RWPE2 (cell line): ENCODE results near the gene SH2D1B.

Source experiments
- ATAC-seq: fragments of 200-7000 bp; cut with Tn5 transposase; 3 replicates; pipeline ENCODE4 v1.9.1; 2021; ENCODE audit warnings: low read depth
- DNase-seq: peaks from one replicate; pipeline ENCODE4 v3.0.0-alpha.2; 2020; ENCODE audit warnings: low spot score
- H3K27ac ChIP-seq: fragments of 450-650 bp; 2 replicates; pipeline ENCODE4 v1.5.1; 2017; ENCODE audit warnings: mild to moderate bottlenecking; ENCODE audit not compliant: poor library complexity, severe bottlenecking
- H3K27me3 ChIP-seq: fragments of 250-450 bp; sonication (Bioruptor Pico); 2 replicates; pipeline ENCODE4 v1.5.1; 2021; ENCODE audit warnings: mild to moderate bottlenecking, moderate library complexity; ENCODE audit not compliant: insufficient read depth, poor library complexity, severe bottlenecking
- H3K36me3 ChIP-seq: fragments of 250-450 bp; sonication (Bioruptor Pico); 2 replicates; pipeline ENCODE4 v1.5.1; 2020; ENCODE audit warnings: low read depth, mild to moderate bottlenecking, moderate library complexity
- H3K4me1 ChIP-seq: fragments of 250-450 bp; sonication (Bioruptor Pico); 2 replicates; pipeline ENCODE4 v1.5.1; 2021; ENCODE audit warnings: mild to moderate bottlenecking, moderate library complexity; ENCODE audit not compliant: insufficient read depth, poor library complexity, severe bottlenecking
- H3K4me3 ChIP-seq: fragments of 250-450 bp; sonication (Bioruptor Pico); 2 replicates; pipeline ENCODE4 v1.5.1; 2021; ENCODE audit warnings: mild to moderate bottlenecking, moderate library complexity; ENCODE audit not compliant: severe bottlenecking
- H3K9me3 ChIP-seq: fragments of 250-450 bp; sonication (Bioruptor Pico); 2 replicates; pipeline ENCODE4 v1.5.1; 2021; ENCODE audit warnings: mild to moderate bottlenecking, moderate library complexity; ENCODE audit not compliant: severe bottlenecking
- TF ChIP-seq, protein P1 (sequence below): fragments of 450-650 bp; IDR thresholded peaks from one replicate; pipeline ENCODE4 v1.5.1; 2017; ENCODE audit warnings: mild to moderate bottlenecking, moderate library complexity; ENCODE audit not compliant: poor library complexity, severe bottlenecking

SH2D1B gene

DNA sequence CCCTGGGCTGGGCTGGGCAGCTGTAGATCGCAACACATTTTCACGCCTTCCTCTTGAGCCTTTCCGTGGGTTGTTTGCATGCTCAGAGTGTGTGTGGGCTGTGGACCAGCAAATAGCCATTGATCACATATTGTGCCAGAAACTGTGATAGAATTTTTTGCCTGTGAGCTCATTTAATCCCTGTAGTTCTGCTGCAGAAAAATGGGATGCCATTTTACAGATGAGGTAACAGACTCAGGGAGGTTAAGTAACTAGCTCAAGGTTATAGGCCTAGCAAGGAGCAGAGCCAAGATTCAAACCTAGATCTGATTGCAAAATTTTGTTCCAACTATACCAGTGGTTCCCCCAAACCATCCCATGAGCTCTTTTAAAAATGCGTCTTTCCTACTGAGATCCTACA lies 45.8 kb downstream of the SH2D1B start:
- Histone ChIP-seq H3K36me3 (no peaks in the 10 kb centered on the region), H3K27me3 (no peaks in the 10 kb centered on the region), H3K4me3 (no peak overlapping the region), H3K27ac (no peak overlapping the region), H3K4me1 (no peaks in the 10 kb centered on the region), H3K9me3 (no peaks in the 10 kb centered on the region)
- ATAC-seq (no peak), DNase-seq (no peak)
- TF ChIP-seq, protein P1, sequence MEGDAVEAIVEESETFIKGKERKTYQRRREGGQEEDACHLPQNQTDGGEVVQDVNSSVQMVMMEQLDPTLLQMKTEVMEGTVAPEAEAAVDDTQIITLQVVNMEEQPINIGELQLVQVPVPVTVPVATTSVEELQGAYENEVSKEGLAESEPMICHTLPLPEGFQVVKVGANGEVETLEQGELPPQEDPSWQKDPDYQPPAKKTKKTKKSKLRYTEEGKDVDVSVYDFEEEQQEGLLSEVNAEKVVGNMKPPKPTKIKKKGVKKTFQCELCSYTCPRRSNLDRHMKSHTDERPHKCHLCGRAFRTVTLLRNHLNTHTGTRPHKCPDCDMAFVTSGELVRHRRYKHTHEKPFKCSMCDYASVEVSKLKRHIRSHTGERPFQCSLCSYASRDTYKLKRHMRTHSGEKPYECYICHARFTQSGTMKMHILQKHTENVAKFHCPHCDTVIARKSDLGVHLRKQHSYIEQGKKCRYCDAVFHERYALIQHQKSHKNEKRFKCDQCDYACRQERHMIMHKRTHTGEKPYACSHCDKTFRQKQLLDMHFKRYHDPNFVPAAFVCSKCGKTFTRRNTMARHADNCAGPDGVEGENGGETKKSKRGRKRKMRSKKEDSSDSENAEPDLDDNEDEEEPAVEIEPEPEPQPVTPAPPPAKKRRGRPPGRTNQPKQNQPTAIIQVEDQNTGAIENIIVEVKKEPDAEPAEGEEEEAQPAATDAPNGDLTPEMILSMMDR: no peak

DNA sequence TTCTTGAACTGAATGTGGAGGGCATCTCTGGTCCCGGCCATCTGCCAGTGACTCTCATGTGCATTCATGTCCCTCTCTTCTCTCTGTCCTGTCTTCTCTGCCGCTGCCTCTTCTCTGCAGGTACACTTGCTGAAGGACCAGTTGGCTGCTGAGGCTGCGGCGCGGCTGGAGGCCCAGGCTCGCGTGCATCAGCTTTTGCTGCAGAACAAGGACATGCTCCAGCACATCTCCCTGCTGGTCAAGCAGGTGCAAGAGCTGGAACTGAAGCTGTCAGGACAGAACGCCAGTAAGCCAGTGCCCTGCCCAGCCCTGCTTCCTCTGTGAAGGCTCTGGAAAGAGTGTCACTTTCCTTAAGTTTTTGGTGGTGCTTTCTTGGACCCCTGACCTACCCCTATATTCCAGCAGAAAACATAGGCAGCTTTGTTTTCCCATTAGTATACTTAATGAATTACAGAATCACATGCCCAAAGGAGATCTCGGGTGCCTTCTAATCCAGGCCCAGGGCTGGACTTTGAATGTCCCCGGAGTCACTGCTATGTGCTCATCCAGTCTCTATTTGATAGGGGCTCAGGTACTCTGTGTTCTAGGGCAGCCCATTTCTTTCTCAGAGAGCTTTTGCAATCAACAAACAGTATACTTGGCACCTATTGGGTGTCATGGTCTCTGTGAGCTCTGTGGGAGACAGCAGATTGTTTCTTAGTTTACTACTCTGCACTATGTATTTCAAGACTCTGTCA lies 46.5 kb downstream of the SH2D1B start:
- no peak for ATAC-seq
- Histone ChIP-seq H3K27me3 (no peaks in the 10 kb centered on the region), H3K9me3 (no peaks in the 10 kb centered on the region), H3K4me1 (no peaks in the 10 kb centered on the region), H3K36me3 (no peaks in the 10 kb centered on the region), H3K4me3 (no peak overlapping the region), H3K27ac (no peak overlapping the region)
- TF ChIP-seq, protein P1: no peak
- DNase-seq: no peak

DNA sequence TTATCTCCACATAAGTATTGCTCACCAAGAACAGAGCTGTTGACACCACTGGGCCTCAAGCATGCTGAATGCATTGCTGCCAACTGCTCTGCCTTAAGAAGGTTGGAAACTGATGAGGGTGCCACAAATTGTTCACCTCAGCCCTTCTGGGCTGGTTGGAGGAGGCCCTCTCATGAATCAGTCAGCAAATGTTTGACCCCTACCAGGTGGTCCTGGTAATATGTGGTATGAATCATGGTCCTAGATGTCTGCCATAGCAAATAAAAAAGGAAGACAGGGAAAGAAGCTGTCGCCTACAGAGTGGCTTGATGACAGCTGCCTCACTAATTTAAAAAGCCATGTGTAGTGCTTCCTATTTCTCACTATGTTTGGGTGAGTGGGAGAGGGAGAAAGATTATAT lies 47.4 kb downstream of the SH2D1B start:
- no peak overlapping the region for H3K4me3 ChIP-seq
- H3K27me3 ChIP-seq: no peaks in the 10 kb centered on the region
- TF ChIP-seq, protein P1: no peak
- no peaks in the 10 kb centered on the region for H3K36me3 ChIP-seq
- DNase-seq: no peak
- H3K9me3 ChIP-seq: no peaks in the 10 kb centered on the region
- H3K4me1 ChIP-seq: no peaks in the 10 kb centered on the region
- ATAC-seq: no peak
- H3K27ac ChIP-seq: no peak overlapping the region

DNA sequence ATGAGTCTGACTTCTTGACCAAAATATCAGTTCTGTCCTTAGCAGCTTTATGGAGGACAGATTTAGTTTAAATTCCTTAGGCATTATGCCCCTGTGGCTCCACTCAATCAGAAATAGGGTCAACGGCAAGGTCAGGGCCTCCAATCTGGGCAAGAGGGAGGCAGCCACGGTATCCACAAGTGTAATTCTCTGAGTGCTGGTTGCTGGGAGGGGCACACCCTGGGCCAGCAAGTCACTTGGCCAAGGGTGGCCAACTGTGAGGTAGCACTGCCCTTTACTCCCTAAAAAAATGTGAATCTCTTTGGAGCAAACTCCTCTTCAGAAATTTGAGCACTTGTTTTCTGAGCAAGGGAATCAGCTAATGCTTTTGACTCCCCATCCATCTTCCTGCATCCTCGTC lies 48.1 kb downstream of the SH2D1B start:
- TF ChIP-seq, protein P1: no peak
- Histone ChIP-seq H3K27ac (no peak overlapping the region), H3K4me1 (no peaks in the 10 kb centered on the region), H3K27me3 (no peaks in the 10 kb centered on the region), H3K4me3 (no peak overlapping the region), H3K36me3 (no peaks in the 10 kb centered on the region), H3K9me3 (no peaks in the 10 kb centered on the region)
- ATAC-seq: no peak
- DNase-seq: no peak

DNA sequence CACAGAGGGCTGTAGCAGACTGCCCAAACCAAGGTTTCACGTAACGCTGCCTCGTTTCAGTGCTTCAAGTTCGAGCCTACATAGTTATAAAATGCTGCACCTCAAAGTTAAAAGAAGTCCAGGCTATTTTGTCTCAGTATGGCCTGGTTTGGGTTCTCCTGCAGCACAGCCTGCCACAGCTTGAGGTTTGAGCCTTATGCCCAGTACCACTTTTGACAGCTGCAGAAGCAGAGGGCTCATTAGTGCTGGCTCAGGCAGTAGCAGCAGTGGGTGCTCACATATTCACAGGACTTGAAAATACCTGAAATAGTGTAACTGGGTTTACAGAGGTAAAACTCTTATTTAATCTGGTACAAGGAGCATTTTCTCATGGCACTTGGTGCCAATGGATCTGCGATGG lies 50.6 kb downstream of the SH2D1B start:
- ATAC-seq: no peak

More for the DNA sequence above, 50.6 kb downstream of the SH2D1B start:
- Histone ChIP-seq H3K4me1 (no peaks in the 10 kb centered on the region), H3K9me3 (no peaks in the 10 kb centered on the region), H3K27ac (no peak overlapping the region), H3K27me3 (no peaks in the 10 kb centered on the region), H3K36me3 (no peaks in the 10 kb centered on the region), H3K4me3 (no peak overlapping the region)
- TF ChIP-seq, protein P1: no peak
- no peak for DNase-seq
